ENCODE results near the gene CNTNAP2. TPM values are rescaled to one million over a fixed set of nuclear protein-coding genes. Genes with fewer than 3 reads are reported as not detected.

CNTNAP2 gene
- total and polyA plus RNA-seq, 4 donors: 0.14 to 2.3 (median 1.1) TPM

- WGBS: 64% methylated on average over 4 of the region's 4 CpGs
- DNase-seq (ENCODE audit: low spot score): no peak
Measured at GRCh38 chr7:146874722-146875121, 758.1 kb downstream of the CNTNAP2 start.

GRCh38 chr7:146875237-146875785 is 758.7 kb downstream of the CNTNAP2 start:
- DNase-seq (ENCODE audit: low spot score): no peak
- H3K9ac ChIP-seq (ENCODE audit: low read depth in 1 of 2, low read length in 2 of 2): no peak overlapping the region
- WGBS: 35% methylated on average over 3 of the region's 3 CpGs
- no peaks in the 10 kb centered on the region for H3K27me3 ChIP-seq (ENCODE audit: control insufficient read depth in 4 of 4, insufficient read depth in 4 of 4, low read length in 3 of 4)
- no peak overlapping the region for H3K27ac ChIP-seq (ENCODE audit: low read depth in 1 of 2, low read length in 2 of 2)
- no peaks in the 10 kb centered on the region for H3K9me3 ChIP-seq (ENCODE audit: control insufficient read depth in 4 of 4, low read length in 3 of 4)
- H3K4me1 ChIP-seq (ENCODE audit: control insufficient read depth in 4 of 4, insufficient read depth in 4 of 4, low read length in 3 of 4): no peaks in the 10 kb centered on the region
- no peak overlapping the region for H3K4me3 ChIP-seq (ENCODE audit: low read depth in 1 of 3, low read length in 3 of 3)
- no peaks in the 10 kb centered on the region for H3K36me3 ChIP-seq (ENCODE audit: control insufficient read depth in 4 of 4, insufficient read depth in 3 of 4, low read depth in 1 of 4, low read length in 3 of 4)
- no peak for TF ChIP-seq MAX (IDR thresholded peaks at IDR 0.05)
- no peak for TF ChIP-seq REST (IDR thresholded peaks at IDR 0.05)
- no peak for TF ChIP-seq EGR1 (IDR thresholded peaks at IDR 0.05; ENCODE audit: low read depth in 2 of 2)
- TF ChIP-seq FOXA1 (IDR thresholded peaks at IDR 0.05): no peak
- no peak for TF ChIP-seq ZBTB33 (IDR thresholded peaks at IDR 0.05)
- no peak for TF ChIP-seq GABPA (IDR thresholded peaks at IDR 0.05 in 1 of 2, conservative IDR thresholded peaks at IDR 0.05 in 1 of 2)
- no peak for TF ChIP-seq CTCF (IDR thresholded peaks at IDR 0.05; ENCODE audit: low read depth, low read length, missing input control)
- TF ChIP-seq HNF4A (conservative IDR thresholded peaks at IDR 0.05): no peak
- TF ChIP-seq RAD21 (IDR thresholded peaks at IDR 0.05): no peak
- TF ChIP-seq SP1 (IDR thresholded peaks at IDR 0.05): no peak
- TF ChIP-seq HNF4G (IDR thresholded peaks at IDR 0.05): no peak
- TF ChIP-seq NR2F2 (IDR thresholded peaks at IDR 0.05): no peak
- no peak for TF ChIP-seq YY1 (IDR thresholded peaks at IDR 0.05)
- TF ChIP-seq RXRA (IDR thresholded peaks at IDR 0.05): no peak
- TF ChIP-seq ATF3 (IDR thresholded peaks at IDR 0.05): no peak
- no peak for TF ChIP-seq TAF1 (conservative IDR thresholded peaks at IDR 0.05)

More at GRCh38 chr7:146874722-146875121, 758.1 kb downstream of the CNTNAP2 start:
- H3K36me3 ChIP-seq (ENCODE audit: control insufficient read depth in 4 of 4, insufficient read depth in 3 of 4, low read depth in 1 of 4, low read length in 3 of 4): no peaks in the 10 kb centered on the region
- no peak overlapping the region for H3K27ac ChIP-seq (ENCODE audit: low read depth in 1 of 2, low read length in 2 of 2)
- H3K9me3 ChIP-seq (ENCODE audit: control insufficient read depth in 4 of 4, low read length in 3 of 4): no peaks in the 10 kb centered on the region
- no peak for TF ChIP-seq FOXA2 (IDR thresholded peaks at IDR 0.05)
- TF ChIP-seq RAD21 (IDR thresholded peaks at IDR 0.05): no peak
- TF ChIP-seq ZBTB33 (IDR thresholded peaks at IDR 0.05): no peak
- no peak for TF ChIP-seq JUND (IDR thresholded peaks at IDR 0.05)
- TF ChIP-seq SP1 (IDR thresholded peaks at IDR 0.05): no peak
- TF ChIP-seq EGR1 (IDR thresholded peaks at IDR 0.05; ENCODE audit: low read depth in 2 of 2): no peak
- TF ChIP-seq ATF3 (IDR thresholded peaks at IDR 0.05): no peak
- TF ChIP-seq MAX (IDR thresholded peaks at IDR 0.05): no peak
- no peaks in the 10 kb centered on the region for H3K4me1 ChIP-seq (ENCODE audit: control insufficient read depth in 4 of 4, insufficient read depth in 4 of 4, low read length in 3 of 4)
- no peak overlapping the region for H3K9ac ChIP-seq (ENCODE audit: low read depth in 1 of 2, low read length in 2 of 2)
- no peaks in the 10 kb centered on the region for H3K27me3 ChIP-seq (ENCODE audit: control insufficient read depth in 4 of 4, insufficient read depth in 4 of 4, low read length in 3 of 4)
- no peak overlapping the region for H3K4me3 ChIP-seq (ENCODE audit: low read depth in 1 of 3, low read length in 3 of 3)
